Activated T-helper 1 cell treated with anti-CD3 and anti-CD28 coated beads, Interleukin-12 subunit alpha, Interleukin-12 subunit beta, Interleukin-2, Interleukin-4 antibody, amounts not matched to agents 30 ng/mL and 10 ng/mL and 1 ng/mL, durations not matched to agents 14 hours and 24 hours and 36 hours (primary cell): ENCODE data around the gene MROH7. TPM values are rescaled to one million over a fixed set of nuclear protein-coding genes. Genes with fewer than 3 reads are reported as not detected.

Experiments used
- DNase-seq: peaks from one replicate; pipeline ENCODE4 v3.0.0; 2021; ENCODE audit warnings: low spot score
- H3K27ac Mint-ChIP-seq: one replicate; pipeline ENCODE4 v1.8.0; 2021; ENCODE audit warnings: mild to moderate bottlenecking, mixed read lengths
- H3K27me3 Mint-ChIP-seq: one replicate; pipeline ENCODE4 v1.8.0; 2022; ENCODE audit warnings: mild to moderate bottlenecking, moderate library complexity, mixed read lengths; ENCODE audit not compliant: insufficient read depth
- H3K36me3 Mint-ChIP-seq: one replicate; pipeline ENCODE4 v1.8.0; 2021; ENCODE audit warnings: low read depth, mixed read lengths
- H3K4me1 Mint-ChIP-seq: one replicate; pipeline ENCODE4 v1.8.0; 2021; ENCODE audit warnings: low read depth, mixed read lengths
- H3K4me3 Mint-ChIP-seq: one replicate; pipeline ENCODE4 v1.8.0; 2021; ENCODE audit warnings: mild to moderate bottlenecking, moderate library complexity, mixed read lengths
- H3K9me3 Mint-ChIP-seq: one replicate; pipeline ENCODE4 v1.8.0; 2021; ENCODE audit warnings: mixed read lengths
- intact Hi-C: fragments of 100-400 bp; cut with micrococcal nuclease; formaldehyde crosslinking; loops from one replicate; pipeline ENCODE4 v1.15.1; 2024
- total RNA-seq: library from RNA; stranded (reverse); gene quantifications from 2 replicates; pipeline ENCODE4 v1.2.3, GENCODE V29; 2022

Gene MROH7
- not detected in 2 replicates for total RNA-seq

DNA sequence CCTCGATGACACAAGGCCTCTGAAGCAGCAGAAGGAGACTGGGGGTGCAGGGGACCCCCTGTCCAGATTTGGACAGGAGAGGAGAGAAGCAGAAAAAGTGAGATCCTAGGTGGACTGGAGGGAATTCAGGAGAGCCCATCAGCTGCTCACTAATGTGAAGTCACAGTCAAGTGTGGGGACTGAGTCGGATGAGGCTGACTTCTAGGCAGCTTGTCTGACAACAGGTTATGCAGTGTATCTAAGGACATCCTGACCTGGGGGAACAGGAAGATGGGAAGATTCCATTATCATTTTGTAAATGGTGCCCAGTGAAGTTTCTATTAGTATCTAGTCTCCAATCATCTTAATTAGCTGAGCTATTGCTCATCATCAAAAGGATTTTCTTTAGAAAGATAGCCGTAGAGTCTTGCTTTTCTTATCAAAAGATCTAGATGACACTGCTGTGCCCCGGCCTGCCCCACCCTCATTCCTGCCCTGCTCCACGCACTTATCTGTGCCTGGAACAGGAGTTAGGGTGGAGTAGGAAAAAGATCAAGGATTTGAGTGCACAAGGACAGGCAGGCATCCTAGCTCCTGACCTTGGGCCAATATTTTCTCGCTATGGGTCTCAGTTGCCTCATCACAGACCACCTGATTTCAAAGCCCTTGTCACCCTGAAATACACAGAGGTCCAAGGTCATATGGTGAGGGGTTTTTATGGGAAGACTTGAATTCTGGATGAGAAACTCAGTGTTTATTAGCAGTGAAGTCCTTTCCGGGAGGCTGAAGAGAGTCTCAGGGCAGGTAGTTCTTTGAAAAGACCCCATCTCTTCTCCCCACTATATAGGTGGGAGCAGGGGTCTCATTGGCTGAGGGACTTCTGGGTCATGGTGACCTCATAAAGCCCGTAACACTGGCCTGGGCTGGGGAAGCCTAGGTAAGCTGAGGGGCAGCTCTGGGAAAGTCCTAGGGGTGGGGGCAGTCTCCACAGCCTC lies at the start of gene MROH7:
Gene MROH7 (plus strand): TSS at position 924 of the 974 bp plus-strand sequence. CDS start 11,141 bp downstream, outside the sequence.
- peaks cover 8% of the 10 kb centered on the region for H3K27me3 Mint-ChIP-seq
- no peaks in the 10 kb centered on the region for H3K36me3 Mint-ChIP-seq
- H3K4me1 Mint-ChIP-seq: no peaks in the 10 kb centered on the region

DNA sequence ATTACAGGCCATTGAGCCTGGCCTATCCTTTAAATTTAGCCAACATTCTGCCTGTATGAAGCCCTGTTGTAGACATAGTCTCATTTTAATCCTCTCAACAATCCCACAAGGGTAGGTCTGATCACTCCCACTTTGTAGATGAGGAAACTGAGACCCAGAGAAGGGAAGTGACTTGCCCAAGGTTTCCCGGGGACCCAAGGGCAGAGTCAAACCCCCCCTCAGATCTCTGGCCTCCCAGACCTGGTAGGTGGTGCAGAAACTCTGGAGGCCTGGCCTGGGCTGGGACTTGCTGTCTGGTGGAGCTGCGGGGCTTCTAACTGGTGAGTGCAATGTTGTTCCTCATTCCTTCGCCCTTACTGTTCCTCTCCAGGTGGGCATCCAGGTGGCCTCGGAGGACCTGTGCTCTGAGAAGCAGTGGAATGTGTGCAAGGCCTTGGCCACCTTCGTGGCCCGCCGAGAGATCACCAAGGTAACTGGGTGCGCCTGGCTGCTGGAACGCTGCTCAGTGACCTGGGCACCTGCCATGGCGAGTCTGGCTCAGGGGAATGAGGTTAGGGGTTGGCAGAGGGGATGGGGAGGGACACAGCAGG lies 47.9 kb upstream of the MROH7 start:
- Mint-ChIP-seq H3K27me3 (no peaks in the 10 kb centered on the region), H3K4me3 (no peak overlapping the region), H3K36me3 (no peaks in the 10 kb centered on the region), H3K27ac (no peak overlapping the region), H3K9me3 (no peaks in the 10 kb centered on the region), H3K4me1 (no peaks in the 10 kb centered on the region)
- intact Hi-C loops: no loop called here
- no peak for DNase-seq

More for the DNA sequence above, at the start of gene MROH7:
- no peak within 1 kb of the TSS for H3K27ac Mint-ChIP-seq
- no peak within 1 kb of the TSS for H3K4me3 Mint-ChIP-seq
- DNase-seq: no peak
- intact Hi-C loops: no loop called here
- peaks cover 4% of the 10 kb centered on the region for H3K9me3 Mint-ChIP-seq

DNA sequence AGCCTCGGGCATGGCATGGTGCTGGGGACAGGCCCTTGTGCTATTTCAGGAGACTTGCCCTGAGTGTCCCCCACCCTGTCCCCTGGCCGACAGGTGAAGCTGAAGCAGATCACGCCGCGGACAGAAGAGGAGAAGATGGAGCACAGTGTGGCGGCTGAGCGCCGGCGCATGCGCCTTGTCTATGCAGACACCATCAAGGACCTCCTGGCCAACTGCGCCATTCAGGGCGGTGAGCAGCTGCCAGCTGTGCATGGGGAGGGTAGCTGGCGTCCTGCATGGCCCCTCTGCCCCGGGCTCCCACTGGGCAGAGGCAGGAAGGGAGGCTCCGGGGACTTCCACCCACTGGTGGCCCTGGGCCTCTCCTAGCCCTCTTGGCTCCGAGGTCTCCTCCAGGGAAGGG lies 47.1 kb upstream of the MROH7 start:
- DNase-seq: no peak
- no peaks in the 10 kb centered on the region for H3K36me3 Mint-ChIP-seq
- no peaks in the 10 kb centered on the region for H3K9me3 Mint-ChIP-seq
- no peaks in the 10 kb centered on the region for H3K4me1 Mint-ChIP-seq
- no peaks in the 10 kb centered on the region for H3K27me3 Mint-ChIP-seq
- H3K4me3 Mint-ChIP-seq: no peak overlapping the region
- no peak overlapping the region for H3K27ac Mint-ChIP-seq
- intact Hi-C loops: no loop called here

DNA sequence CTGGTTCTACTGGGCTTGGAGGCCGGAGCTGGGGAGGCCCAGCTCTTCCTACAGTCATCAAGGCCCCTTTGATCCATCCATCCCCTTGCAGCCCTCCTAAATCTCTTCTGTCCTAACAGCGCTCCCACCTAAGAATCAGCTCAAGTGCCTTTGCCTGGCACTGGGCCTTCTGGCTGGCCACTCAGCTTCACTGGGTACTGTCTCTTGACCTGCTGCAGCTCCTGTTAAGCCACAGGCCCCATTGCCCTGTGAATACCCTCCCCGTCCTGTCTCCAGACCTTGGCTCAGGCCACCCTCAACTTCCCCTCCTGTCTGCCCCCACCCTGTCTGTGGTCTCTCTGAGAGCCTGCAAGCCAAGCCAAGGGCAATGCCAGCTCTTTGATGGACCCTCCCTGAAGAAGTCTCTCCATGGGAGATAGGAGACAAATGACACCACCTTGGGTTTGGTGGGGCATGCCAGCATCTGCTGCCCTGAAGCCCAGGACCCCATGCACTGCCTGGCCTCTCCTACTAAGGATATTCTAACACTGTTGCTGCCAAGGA lies 45.6 kb upstream of the MROH7 start:
- no peaks in the 10 kb centered on the region for H3K4me1 Mint-ChIP-seq
- no peaks in the 10 kb centered on the region for H3K9me3 Mint-ChIP-seq
- H3K4me3 Mint-ChIP-seq: no peak overlapping the region
- DNase-seq: no peak
- H3K36me3 Mint-ChIP-seq: no peaks in the 10 kb centered on the region
- no peaks in the 10 kb centered on the region for H3K27me3 Mint-ChIP-seq
- intact Hi-C loops: no loop called here
- no peak overlapping the region for H3K27ac Mint-ChIP-seq

DNA sequence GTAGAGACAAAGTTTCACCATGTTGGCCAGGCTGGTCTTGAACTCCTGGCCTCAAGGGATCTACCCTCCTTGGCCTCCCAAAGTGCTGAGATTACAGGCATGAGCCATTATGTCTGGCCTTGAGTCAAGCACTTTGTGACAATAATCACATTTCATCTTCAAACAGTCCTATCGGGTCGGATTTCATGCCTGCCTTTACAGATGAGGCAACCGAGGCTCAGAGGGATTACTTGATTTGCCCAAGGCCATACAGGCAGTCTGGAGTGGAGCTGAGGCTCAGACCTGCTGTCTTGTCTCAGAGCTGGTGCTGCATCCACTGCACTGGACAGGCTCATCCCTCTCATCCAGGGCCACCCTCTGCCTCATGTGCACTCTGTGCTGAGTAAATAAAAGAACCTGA lies 44.8 kb upstream of the MROH7 start:
- intact Hi-C loops: no loop called here
- Mint-ChIP-seq H3K27me3 (no peaks in the 10 kb centered on the region), H3K9me3 (no peaks in the 10 kb centered on the region), H3K27ac (no peak overlapping the region), H3K4me1 (no peaks in the 10 kb centered on the region), H3K4me3 (no peak overlapping the region), H3K36me3 (no peaks in the 10 kb centered on the region)
- DNase-seq: no peak

DNA sequence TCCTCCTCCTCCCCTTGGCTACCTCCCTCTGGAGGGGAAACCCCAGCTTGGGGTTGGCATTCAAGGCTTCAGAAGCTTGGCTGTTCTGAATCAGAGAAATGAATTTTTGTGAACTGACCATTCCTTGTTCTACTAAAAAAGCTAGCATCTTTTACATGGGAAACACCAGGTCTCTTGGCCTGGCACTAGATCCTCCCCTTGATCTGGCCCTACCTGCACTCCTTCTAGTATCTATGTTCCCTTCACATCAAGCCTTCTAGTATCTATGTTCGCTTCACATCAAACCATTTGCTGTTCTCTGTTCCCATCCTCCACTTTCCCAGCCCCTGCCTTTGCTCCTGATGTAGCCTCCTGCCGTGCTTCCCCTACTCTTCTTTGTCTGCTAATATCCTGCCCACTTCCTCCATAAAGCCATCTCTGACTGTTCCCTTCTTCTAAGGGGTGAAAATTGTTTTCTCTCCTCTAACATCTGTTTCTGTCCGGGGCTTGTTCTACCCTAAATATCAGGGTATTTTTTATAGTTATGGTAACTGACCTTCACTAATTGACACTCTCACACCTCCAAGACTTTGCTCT lies 44.0 kb upstream of the MROH7 start:
- H3K27ac Mint-ChIP-seq: no peak overlapping the region
- intact Hi-C loops: no loop called here
- no peak overlapping the region for H3K4me3 Mint-ChIP-seq
- no peaks in the 10 kb centered on the region for H3K27me3 Mint-ChIP-seq
- no peaks in the 10 kb centered on the region for H3K4me1 Mint-ChIP-seq
- DNase-seq: no peak
- H3K36me3 Mint-ChIP-seq: no peaks in the 10 kb centered on the region
- H3K9me3 Mint-ChIP-seq: no peaks in the 10 kb centered on the region

DNA sequence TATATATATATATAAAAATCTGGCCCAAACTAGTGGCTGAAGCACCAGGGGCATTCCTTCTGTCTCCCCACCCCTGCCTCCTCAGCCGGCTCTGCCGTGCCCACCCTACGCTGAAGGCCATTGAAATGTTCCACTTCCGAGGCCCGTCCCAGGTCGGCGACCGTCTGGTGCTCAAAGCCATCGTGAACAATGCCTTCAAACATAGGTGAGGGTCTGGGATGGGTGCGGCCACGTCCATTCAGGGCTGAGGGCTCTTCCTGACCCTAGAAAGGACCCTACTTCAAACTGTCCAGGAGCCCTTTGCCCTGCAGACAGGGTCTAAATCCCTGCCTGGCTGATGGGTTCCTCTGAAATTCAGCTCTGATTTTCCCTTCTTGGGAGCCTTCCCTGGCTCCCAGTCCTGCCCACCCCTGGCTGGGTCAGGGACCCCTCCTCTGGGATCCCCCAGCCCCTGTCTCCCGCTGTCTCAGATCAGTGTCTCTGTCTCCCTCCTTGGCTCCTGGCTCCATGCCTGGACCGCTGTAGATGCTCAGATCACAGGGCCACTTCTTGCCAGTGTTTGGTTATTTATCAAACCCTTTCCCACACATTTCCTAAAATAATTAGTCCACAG lies 42.3 kb upstream of the MROH7 start:
- no peaks in the 10 kb centered on the region for H3K36me3 Mint-ChIP-seq
- DNase-seq: no peak
- intact Hi-C loops: no loop called here
- H3K4me1 Mint-ChIP-seq: peaks cover under 1% of the 10 kb centered on the region
- H3K9me3 Mint-ChIP-seq: no peaks in the 10 kb centered on the region
- H3K27me3 Mint-ChIP-seq: no peaks in the 10 kb centered on the region
- H3K27ac Mint-ChIP-seq: no peak overlapping the region
- no peak overlapping the region for H3K4me3 Mint-ChIP-seq

DNA sequence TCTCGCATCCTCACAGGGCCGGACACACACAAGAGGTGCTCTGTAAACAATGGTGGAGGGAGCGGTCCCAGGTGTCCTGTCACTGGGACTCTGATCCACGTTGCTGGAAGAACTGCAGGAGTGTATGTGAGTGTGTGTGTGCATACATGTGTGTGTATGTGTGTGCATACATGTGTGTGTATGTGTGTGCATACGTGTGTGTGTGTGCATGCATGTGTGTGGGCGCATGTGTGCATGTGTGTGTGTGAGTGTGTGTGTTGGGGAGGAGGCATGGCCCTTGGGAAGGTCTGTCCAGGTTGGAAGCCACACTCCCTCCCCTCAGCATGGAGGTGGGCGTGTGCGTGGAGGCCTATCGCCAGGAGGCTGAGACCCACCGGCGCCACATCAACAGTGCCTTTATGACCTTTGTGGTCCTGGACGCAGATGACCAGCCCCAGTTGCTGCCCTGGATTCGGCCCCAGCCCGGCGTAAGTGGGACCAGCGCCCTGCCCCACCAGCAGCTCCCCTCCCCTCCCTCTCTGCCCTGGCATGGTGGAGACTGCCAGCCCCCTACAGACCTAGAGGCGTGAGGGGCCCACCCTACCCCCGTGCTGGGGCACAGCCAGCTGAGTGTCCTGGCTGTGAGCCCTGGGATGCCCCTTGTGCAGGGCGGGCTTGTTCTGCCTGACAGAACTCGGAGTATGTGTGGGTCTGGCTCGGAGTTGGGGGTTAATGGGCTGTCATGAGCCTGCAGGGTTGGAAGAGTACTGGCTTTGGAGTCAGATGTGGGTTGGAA lies 40.5 kb upstream of the MROH7 start:
- Mint-ChIP-seq H3K27me3 (no peaks in the 10 kb centered on the region), H3K36me3 (no peaks in the 10 kb centered on the region), H3K4me3 (no peak overlapping the region), H3K9me3 (no peaks in the 10 kb centered on the region), H3K27ac (no peak overlapping the region), H3K4me1 (peaks cover 5% of the 10 kb centered on the region)
- intact Hi-C loops: no loop called here
- DNase-seq: no peak

DNA sequence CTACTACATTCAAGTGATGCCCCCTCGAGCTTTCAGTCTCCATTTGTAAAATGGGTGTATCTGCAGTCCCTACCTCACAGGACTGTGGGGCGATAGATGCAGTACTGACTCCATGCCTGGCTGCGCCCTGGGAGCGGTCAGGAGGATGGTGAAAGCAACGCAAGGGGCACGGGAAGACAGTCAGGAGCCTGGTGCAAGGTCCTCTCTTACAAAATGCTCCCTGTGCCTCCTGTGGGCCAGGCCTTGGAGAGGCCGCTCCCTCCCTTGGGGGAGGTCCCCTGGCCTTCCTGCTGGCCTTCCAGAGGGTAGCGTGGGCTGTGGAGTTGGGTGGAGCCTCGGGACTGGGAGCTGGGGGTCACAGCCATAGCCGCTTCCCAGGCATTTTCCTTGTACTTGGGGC lies 39.9 kb upstream of the MROH7 start:
- H3K4me1 Mint-ChIP-seq: peaks cover 5% of the 10 kb centered on the region
- no peak for DNase-seq
- no peaks in the 10 kb centered on the region for H3K9me3 Mint-ChIP-seq
- H3K27ac Mint-ChIP-seq: no peak overlapping the region
- H3K27me3 Mint-ChIP-seq: no peaks in the 10 kb centered on the region
- H3K36me3 Mint-ChIP-seq: no peaks in the 10 kb centered on the region
- no peak overlapping the region for H3K4me3 Mint-ChIP-seq
- intact Hi-C loops: no loop called here

DNA sequence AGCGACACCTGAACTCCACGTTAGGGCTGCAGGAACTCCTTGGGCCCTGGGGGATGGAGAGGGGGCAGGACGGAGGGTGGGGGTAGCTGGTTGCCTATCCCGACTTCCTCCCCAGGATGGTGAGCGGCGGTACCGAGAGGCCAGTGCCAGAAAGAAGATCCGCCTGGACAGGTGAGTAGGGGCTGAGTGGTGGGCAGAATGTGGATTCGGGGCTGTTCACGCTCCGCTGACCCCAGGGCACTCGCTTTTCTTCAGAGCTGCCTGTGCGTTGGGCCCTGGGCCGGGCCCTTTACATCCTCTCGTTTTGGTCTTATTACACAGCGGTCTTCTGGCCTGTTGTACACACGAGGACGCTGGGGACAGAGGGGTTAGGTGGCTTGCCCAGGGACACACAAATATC lies 39.0 kb upstream of the MROH7 start:
- peaks cover 5% of the 10 kb centered on the region for H3K4me1 Mint-ChIP-seq
- no peaks in the 10 kb centered on the region for H3K9me3 Mint-ChIP-seq
- no peak overlapping the region for H3K27ac Mint-ChIP-seq
- DNase-seq: no peak
- no peak overlapping the region for H3K4me3 Mint-ChIP-seq
- intact Hi-C loops: no loop called here
- no peaks in the 10 kb centered on the region for H3K36me3 Mint-ChIP-seq
- H3K27me3 Mint-ChIP-seq: no peaks in the 10 kb centered on the region

DNA sequence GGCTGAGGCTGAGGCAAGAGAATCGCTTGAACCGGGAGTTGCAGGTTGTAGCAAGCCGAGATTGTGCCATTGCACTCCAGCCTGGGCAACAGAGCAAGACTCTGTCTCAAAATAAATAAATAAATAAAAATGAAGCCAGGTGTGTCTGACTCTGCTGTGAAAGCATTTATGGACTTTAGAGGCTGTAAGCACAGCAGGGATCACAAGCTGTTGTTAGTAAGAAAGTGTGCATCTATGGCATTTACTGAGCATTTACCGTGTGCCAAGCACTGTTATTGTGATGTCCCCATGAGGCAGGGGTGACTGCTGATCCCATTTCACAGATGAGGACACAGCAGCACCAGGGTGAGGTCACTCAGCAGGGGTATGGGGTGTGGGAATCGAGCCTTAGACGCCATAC lies 38.3 kb upstream of the MROH7 start:
- H3K4me1 Mint-ChIP-seq: peaks cover 5% of the 10 kb centered on the region
- no peak overlapping the region for H3K27ac Mint-ChIP-seq
- no peaks in the 10 kb centered on the region for H3K36me3 Mint-ChIP-seq
- H3K9me3 Mint-ChIP-seq: no peaks in the 10 kb centered on the region
- no peaks in the 10 kb centered on the region for H3K27me3 Mint-ChIP-seq
- no peak for DNase-seq
- intact Hi-C loops: no loop called here
- no peak overlapping the region for H3K4me3 Mint-ChIP-seq

DNA sequence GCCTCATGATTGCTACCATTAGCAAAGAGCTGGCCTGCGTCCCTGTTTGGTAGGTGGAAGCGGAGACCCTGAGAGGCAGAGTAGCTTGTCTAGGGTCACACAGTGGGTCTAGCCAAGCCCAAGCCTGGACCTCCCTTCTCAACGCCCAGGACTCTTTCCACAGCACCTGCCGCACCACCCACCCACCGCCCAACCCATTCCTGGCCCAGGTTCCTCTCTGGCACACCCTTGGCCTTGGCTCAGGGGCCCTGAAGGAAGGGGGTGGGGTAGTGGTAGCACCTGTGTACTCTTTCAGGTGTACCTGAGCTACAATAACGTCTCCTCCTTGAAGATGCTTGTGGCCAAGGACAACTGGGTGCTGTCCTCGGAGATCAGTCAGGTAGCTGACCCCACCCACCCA lies 37.5 kb upstream of the MROH7 start:
- intact Hi-C loops: no loop called here
- no peak for DNase-seq
- Mint-ChIP-seq H3K4me1 (peaks cover 5% of the 10 kb centered on the region), H3K9me3 (no peaks in the 10 kb centered on the region), H3K4me3 (no peak overlapping the region), H3K36me3 (no peaks in the 10 kb centered on the region), H3K27ac (no peak overlapping the region), H3K27me3 (no peaks in the 10 kb centered on the region)
